Rectal smooth muscle tissue (tissue), 1 donor: ENCODE measurements around the gene EIF2B5.
"Not testable (repeated sequence)": the region's sequence is repeated elsewhere in the genome, so short reads cannot be mapped to it uniquely, and the experiment has no call there.

Experiments used
- H3K27ac ChIP-seq: one replicate; pipeline ENCODE4 v1.7.0; 2013; ENCODE audit warnings: low read depth, low read length, inconsistent platforms
- H3K27me3 ChIP-seq: one replicate; pipeline ENCODE4 v1.7.0; 2013; ENCODE audit warnings: low read length; ENCODE audit not compliant: control insufficient read depth, insufficient read depth
- H3K36me3 ChIP-seq: one replicate; pipeline ENCODE4 v1.7.0; 2013; ENCODE audit warnings: low read length; ENCODE audit not compliant: control insufficient read depth, insufficient read depth
- H3K4me1 ChIP-seq: one replicate; pipeline ENCODE4 v1.7.0; 2013; ENCODE audit warnings: low read length; ENCODE audit not compliant: control insufficient read depth, insufficient read depth
- H3K4me3 ChIP-seq: one replicate; pipeline ENCODE4 v1.7.0; 2013; ENCODE audit warnings: low read length
- H3K9ac ChIP-seq: one replicate; pipeline ENCODE4 v1.7.0; 2013; ENCODE audit warnings: low read length

Gene EIF2B5

GRCh38 chr3:184135149-184135910, at the start of gene EIF2B5:
EIF2B5 (plus strand) TSS chr3:184135358; CDS start chr3:184135386, 28 bp downstream.
- H3K27me3 ChIP-seq: no peaks in the 10 kb centered on the region
- H3K36me3 ChIP-seq: peaks cover 3% of the 10 kb centered on the region
- H3K27ac ChIP-seq: peak within 1 kb of the TSS; percentile 86

GRCh38 chr3:184085389-184085852, 49.7 kb upstream of the EIF2B5 start:
- Histone ChIP-seq H3K4me1 (no peaks in the 10 kb centered on the region), H3K27me3 (no peaks in the 10 kb centered on the region), H3K36me3 (no peaks in the 10 kb centered on the region), H3K9ac (no peak overlapping the region), H3K4me3 (no peak overlapping the region), H3K27ac (no peak overlapping the region)

More at GRCh38 chr3:184135149-184135910, at the start of gene EIF2B5:
- H3K9ac ChIP-seq: peak within 1 kb of the TSS; percentile 87
- H3K4me3 ChIP-seq: peak within 1 kb of the TSS; percentile 88
- H3K4me1 ChIP-seq: peaks cover 6% of the 10 kb centered on the region

- no peak overlapping the region for H3K27ac ChIP-seq
Observed at GRCh38 chr3:184092199-184092598, 43.0 kb upstream of the EIF2B5 start.

DNA sequence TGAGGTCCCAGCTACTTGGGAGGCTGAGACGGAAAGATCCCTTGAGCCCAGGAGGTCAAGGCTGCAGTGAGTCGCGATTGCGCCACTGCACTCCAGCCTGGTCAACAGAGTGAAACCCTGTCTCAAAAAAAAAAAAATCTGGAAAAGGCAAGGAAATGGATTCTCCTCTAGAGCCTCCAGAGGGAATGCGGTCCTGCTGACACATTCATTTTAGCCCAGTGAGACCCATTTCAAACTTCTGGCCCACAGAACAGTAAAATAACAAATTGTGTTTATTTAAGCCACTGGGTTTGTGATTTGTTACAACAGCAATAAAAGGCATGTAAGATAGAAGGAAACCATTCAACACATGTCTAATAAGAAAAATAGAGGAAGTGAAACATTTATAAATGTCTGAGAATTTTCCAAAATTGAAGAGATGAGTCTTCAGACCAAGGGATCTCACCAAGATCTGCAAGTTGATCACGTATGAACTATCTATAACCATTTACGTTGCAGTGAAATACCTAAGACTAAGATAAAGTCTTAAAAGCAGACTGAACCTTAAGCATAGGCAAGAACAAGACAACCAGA, 38.3 kb upstream of the EIF2B5 start, which contains the start of gene HTR3E:
Gene HTR3E, plus strand, starts transcription at position 254 of the 573 bp plus-strand sequence. CDS start 466 bp downstream, outside the sequence.
- Histone ChIP-seq H3K4me1 (no peaks in the 10 kb centered on the region), H3K27me3 (no peaks in the 10 kb centered on the region), H3K9ac (no peak within 1 kb of the TSS), H3K36me3 (no peaks in the 10 kb centered on the region), H3K4me3 (no peak within 1 kb of the TSS), H3K27ac (no peak within 1 kb of the TSS)

More at GRCh38 chr3:184092199-184092598, 43.0 kb upstream of the EIF2B5 start:
- Histone ChIP-seq H3K4me3 (no peak overlapping the region), H3K27me3 (no peaks in the 10 kb centered on the region), H3K36me3 (no peaks in the 10 kb centered on the region), H3K9ac (no peak overlapping the region), H3K4me1 (no peaks in the 10 kb centered on the region)

DNA sequence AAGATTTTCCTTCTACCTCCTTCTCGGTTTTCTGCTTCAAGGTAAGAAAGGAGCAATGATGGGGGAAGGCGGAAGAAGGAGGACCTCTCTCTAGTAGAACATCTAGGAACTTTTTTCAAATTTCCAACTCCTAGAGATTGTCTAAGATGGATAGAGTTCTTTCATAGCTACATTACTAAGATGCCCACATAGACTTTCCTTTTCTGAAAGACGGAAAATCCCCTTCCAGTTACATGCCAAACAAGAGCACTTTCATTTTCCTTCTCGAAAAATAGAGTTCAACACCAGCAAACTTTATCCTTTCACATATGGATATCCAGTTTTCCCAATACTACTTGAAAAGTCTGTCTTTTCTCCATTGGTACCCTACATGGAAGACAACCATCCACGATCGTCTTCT, 37.6 kb upstream of the EIF2B5 start:
- H3K36me3 ChIP-seq: no peaks in the 10 kb centered on the region
- H3K9ac ChIP-seq: no peak overlapping the region
- H3K4me1 ChIP-seq: no peaks in the 10 kb centered on the region
- H3K27ac ChIP-seq: no peak overlapping the region
- no peaks in the 10 kb centered on the region for H3K27me3 ChIP-seq
- no peak overlapping the region for H3K4me3 ChIP-seq

- Histone ChIP-seq H3K27ac (no peak overlapping the region), H3K4me3 (no peak overlapping the region), H3K27me3 (no peaks in the 10 kb centered on the region), H3K9ac (no peak overlapping the region), H3K36me3 (no peaks in the 10 kb centered on the region), H3K4me1 (no peaks in the 10 kb centered on the region)
Observed at GRCh38 chr3:184099806-184100686, 35.1 kb upstream of the EIF2B5 start.

DNA sequence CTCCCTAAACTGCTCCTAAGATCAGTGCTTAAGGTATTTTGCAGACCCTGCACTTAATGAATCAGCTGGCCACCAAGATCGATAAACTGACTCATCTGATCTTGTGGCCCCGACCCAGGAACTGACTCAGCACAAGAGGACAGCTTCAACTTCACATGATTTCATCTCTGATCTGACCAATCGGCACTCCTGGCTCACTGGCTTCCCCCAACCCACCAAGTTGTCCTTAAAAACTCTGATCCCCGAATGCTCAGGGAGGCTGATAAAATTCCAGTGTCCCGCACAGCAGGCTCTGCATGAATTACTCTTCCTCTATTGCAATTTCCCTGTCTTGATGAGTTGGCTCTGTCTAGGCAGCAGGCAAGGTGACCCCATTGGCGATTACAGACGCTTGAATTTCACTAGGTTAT, 24.8 kb upstream of the EIF2B5 start:
- H3K4me1 ChIP-seq: no peaks in the 10 kb centered on the region
- H3K27ac ChIP-seq: no peak overlapping the region
- H3K36me3 ChIP-seq: no peaks in the 10 kb centered on the region
- H3K27me3 ChIP-seq: no peaks in the 10 kb centered on the region
- no peak overlapping the region for H3K9ac ChIP-seq
- H3K4me3 ChIP-seq: no peak overlapping the region

GRCh38 chr3:184116017-184116416, 19.1 kb upstream of the EIF2B5 start:
- no peak overlapping the region for H3K27ac ChIP-seq
- no peak overlapping the region for H3K9ac ChIP-seq
- H3K4me1 ChIP-seq: no peaks in the 10 kb centered on the region

DNA sequence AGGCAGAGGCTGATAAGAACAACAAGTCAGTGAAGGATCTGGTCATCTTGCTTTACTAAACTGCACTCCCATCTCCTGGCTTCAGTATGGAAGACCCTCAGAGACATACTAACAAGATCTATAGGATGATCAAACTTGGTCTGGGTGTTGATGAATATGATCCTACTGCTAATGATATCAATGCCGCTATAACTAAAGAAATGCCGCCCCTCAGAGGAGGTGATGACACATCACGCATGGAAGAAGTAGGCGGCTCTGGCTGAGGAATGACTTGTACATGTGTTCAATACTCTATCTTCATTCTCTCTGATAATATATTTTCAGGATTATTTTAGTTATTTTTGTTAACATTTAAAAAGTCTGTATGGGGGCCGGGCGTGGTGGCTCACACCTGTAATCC, 17.5 kb upstream of the EIF2B5 start:
- Histone ChIP-seq H3K9ac (no peak overlapping the region), H3K4me3 (no peak overlapping the region)

More at GRCh38 chr3:184116017-184116416, 19.1 kb upstream of the EIF2B5 start:
- no peaks in the 10 kb centered on the region for H3K36me3 ChIP-seq
- H3K4me3 ChIP-seq: no peak overlapping the region
- H3K27me3 ChIP-seq: no peaks in the 10 kb centered on the region

DNA sequence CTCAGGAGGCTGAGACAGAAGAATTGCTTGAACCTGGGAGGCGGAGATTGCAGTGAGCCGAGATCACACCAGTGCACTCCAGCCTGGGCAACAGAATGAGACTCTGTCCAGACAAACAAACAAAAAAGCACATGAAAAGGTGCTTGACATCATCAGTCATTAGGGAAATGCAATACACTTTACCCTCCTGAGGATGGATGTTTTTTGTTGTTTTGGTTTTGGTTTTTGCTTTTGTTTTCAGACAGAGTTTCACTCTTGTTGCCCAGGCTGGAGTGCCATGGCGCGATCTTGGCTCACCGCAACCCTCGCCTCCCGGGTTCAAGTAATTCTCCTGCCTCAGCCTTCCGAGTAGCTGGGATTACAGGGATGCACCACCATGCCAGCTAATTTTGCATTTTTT, 14.1 kb upstream of the EIF2B5 start:
- not testable (repeated sequence) for H3K9ac ChIP-seq, H3K27me3 ChIP-seq, H3K36me3 ChIP-seq, H3K4me3 ChIP-seq, H3K4me1 ChIP-seq, H3K27ac ChIP-seq

More for the DNA sequence above, 17.5 kb upstream of the EIF2B5 start:
- no peak overlapping the region for H3K27ac ChIP-seq
- no peaks in the 10 kb centered on the region for H3K4me1 ChIP-seq
- H3K36me3 ChIP-seq: no peaks in the 10 kb centered on the region
- no peaks in the 10 kb centered on the region for H3K27me3 ChIP-seq

- H3K36me3 ChIP-seq: no peaks in the 10 kb centered on the region
- no peak overlapping the region for H3K4me3 ChIP-seq
- no peak overlapping the region for H3K27ac ChIP-seq
- H3K9ac ChIP-seq: no peak overlapping the region
- no peaks in the 10 kb centered on the region for H3K27me3 ChIP-seq
- H3K4me1 ChIP-seq: no peaks in the 10 kb centered on the region
Observed at GRCh38 chr3:184126006-184126405, 9.2 kb upstream of the EIF2B5 start.

GRCh38 chr3:184129012-184129411, 6.1 kb upstream of the EIF2B5 start:
- H3K27ac ChIP-seq: no peak overlapping the region
- no peaks in the 10 kb centered on the region for H3K27me3 ChIP-seq
- H3K4me1 ChIP-seq: no peaks in the 10 kb centered on the region
- no peaks in the 10 kb centered on the region for H3K36me3 ChIP-seq
- H3K9ac ChIP-seq: no peak overlapping the region
- H3K4me3 ChIP-seq: no peak overlapping the region
